PC-9 (cell line): ENCODE data around the gene CCDC182.

ENCODE experiments used
- EZH2 ChIP-seq: fragments of 200-600 bp; sonication (generic); IDR thresholded peaks from 2 replicates; pipeline ENCODE4 v1.8.0; 2017; ENCODE audit warnings: antibody characterized with exemption, low read depth
- TF ChIP-seq, protein P1 (sequence below): fragments of 200-600 bp; sonication (generic); conservative IDR thresholded peaks from 2 replicates; pipeline ENCODE4 v1.6.1; 2017; ENCODE audit warnings: mixed run types, antibody characterized with exemption, mild to moderate bottlenecking, moderate library complexity

DNA sequence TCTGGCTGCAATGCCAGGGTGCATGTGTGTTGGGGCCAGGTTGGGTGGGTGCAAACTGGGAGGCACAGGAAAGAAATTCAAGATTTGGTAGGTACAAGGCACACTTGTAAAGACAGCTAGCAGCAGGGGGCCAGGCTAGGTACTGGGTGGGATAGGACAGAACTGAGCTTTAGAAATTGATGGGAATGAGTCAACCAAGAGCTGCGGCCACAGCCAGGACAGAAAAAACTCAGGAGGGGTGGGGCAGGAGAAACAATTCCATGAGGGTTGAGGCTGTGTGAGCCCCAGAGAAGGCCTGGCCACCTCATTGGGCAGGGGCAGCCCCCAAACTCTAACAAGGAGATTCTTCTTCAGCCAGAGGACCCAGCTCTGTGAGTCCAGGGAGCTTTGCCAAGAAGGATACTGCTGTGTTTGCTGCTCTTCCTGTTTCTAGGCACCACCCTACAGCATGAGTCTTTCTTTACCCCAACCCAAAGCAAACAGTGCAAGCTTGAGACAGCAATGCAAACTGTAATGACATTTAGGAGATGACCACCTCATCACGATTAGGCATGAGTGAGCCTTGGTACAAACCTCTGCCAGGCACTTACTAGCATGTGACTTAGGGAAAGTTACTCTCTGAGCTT is 21.3 kb upstream of the CCDC182 start:
- TF ChIP-seq, protein P1, sequence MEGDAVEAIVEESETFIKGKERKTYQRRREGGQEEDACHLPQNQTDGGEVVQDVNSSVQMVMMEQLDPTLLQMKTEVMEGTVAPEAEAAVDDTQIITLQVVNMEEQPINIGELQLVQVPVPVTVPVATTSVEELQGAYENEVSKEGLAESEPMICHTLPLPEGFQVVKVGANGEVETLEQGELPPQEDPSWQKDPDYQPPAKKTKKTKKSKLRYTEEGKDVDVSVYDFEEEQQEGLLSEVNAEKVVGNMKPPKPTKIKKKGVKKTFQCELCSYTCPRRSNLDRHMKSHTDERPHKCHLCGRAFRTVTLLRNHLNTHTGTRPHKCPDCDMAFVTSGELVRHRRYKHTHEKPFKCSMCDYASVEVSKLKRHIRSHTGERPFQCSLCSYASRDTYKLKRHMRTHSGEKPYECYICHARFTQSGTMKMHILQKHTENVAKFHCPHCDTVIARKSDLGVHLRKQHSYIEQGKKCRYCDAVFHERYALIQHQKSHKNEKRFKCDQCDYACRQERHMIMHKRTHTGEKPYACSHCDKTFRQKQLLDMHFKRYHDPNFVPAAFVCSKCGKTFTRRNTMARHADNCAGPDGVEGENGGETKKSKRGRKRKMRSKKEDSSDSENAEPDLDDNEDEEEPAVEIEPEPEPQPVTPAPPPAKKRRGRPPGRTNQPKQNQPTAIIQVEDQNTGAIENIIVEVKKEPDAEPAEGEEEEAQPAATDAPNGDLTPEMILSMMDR = no peak
- TF ChIP-seq EZH2 = no peak
